Keratinocyte (primary cell): ENCODE data around the gene CYP2U1.

Experiments used
- EZH2 ChIP-seq: IDR thresholded peaks from one replicate; pipeline ENCODE4 v1.6.1; 2012; ENCODE audit warnings: inconsistent platforms, mild to moderate bottlenecking, low read length, moderate library complexity
- TF ChIP-seq, protein P1 (sequence below), 3 experiments: IDR thresholded peaks in 1 of 3; conservative IDR thresholded peaks in 1 of 3; optimal IDR thresholded peaks in 1 of 3; 2 replicates in 2 of 3; 3 replicates in 1 of 3; pipeline versions ENCODE3 to v1.5.1; 2011; ENCODE audit warnings: low read length in 3 of 3, mild to moderate bottlenecking in 3 of 3, moderate library complexity in 2 of 3, control low read depth in 1 of 3, inconsistent platforms in 1 of 3; ENCODE audit not compliant: insufficient read depth in 2 of 3; ENCODE audit errors: extremely low read depth in 1 of 3

DNA sequence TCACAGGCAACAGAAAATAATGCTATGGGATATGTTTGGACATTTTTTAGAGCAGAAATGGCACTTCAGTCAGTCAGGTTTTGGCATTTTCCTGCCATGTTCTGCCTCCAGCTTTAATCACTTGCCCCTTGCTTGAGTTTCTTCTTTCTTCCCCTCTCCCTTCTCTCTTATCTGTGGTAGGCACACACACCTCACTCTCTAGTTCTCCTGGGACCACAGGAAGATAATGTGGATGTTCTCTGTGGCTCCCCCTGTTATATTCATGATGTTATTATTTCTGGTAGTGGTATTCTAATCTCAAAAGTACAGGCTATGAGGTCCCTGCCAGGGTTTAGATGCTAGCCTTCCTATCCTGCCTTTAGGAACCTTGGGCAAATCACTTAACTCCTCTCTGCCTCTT, 63.5 kb downstream of the CYP2U1 start:
- TF ChIP-seq EZH2 = no peak
- TF ChIP-seq, protein P1, sequence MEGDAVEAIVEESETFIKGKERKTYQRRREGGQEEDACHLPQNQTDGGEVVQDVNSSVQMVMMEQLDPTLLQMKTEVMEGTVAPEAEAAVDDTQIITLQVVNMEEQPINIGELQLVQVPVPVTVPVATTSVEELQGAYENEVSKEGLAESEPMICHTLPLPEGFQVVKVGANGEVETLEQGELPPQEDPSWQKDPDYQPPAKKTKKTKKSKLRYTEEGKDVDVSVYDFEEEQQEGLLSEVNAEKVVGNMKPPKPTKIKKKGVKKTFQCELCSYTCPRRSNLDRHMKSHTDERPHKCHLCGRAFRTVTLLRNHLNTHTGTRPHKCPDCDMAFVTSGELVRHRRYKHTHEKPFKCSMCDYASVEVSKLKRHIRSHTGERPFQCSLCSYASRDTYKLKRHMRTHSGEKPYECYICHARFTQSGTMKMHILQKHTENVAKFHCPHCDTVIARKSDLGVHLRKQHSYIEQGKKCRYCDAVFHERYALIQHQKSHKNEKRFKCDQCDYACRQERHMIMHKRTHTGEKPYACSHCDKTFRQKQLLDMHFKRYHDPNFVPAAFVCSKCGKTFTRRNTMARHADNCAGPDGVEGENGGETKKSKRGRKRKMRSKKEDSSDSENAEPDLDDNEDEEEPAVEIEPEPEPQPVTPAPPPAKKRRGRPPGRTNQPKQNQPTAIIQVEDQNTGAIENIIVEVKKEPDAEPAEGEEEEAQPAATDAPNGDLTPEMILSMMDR (optimal IDR thresholded peaks at IDR 0.05 in 1 of 3, IDR thresholded peaks at IDR 0.05 in 1 of 3, conservative IDR thresholded peaks at IDR 0.05 in 1 of 3; ENCODE audit: extremely low read depth in 1 of 3, insufficient read depth in 2 of 3, low read length in 3 of 3) = no peak
